Esophagus (tissue), 2 donors: Measurements from ENCODE around the gene CDT1. TPM values are rescaled to one million over a fixed set of nuclear protein-coding genes. Genes with fewer than 3 reads are reported as not detected.

Experiments used
- H3K27ac ChIP-seq, 2 donors: one replicate each; pipeline ENCODE4 v1.5.1; 2013; ENCODE audit warnings: low read depth in 2 of 2, mild to moderate bottlenecking in 2 of 2, inconsistent platforms in 1 of 2, low read length in 1 of 2, moderate library complexity in 1 of 2
- H3K27me3 ChIP-seq, 2 donors: one replicate each; pipeline ENCODE4 v1.6.1; 2013; ENCODE audit warnings: low read length in 2 of 2, control low read depth in 1 of 2, mild to moderate bottlenecking in 1 of 2; ENCODE audit not compliant: insufficient read depth in 2 of 2, control insufficient read depth in 1 of 2
- H3K36me3 ChIP-seq, 2 donors: one replicate each; pipeline ENCODE4 v1.6.1; 2013; ENCODE audit warnings: low read length in 1 of 2; ENCODE audit not compliant: control insufficient read depth in 2 of 2, insufficient read depth in 2 of 2
- H3K4me1 ChIP-seq, 2 donors: one replicate each; pipeline ENCODE4 v1.6.1; 2013; ENCODE audit warnings: low read length in 1 of 2; ENCODE audit not compliant: control insufficient read depth in 2 of 2, insufficient read depth in 2 of 2
- H3K4me3 ChIP-seq, 2 donors: one replicate each; pipeline ENCODE4 v1.5.1; 2013; ENCODE audit warnings: low read length in 2 of 2, mild to moderate bottlenecking in 2 of 2, low read depth in 1 of 2, moderate library complexity in 1 of 2
- H3K9me3 ChIP-seq, 2 donors: one replicate each; pipeline ENCODE4 v1.6.1; 2013; ENCODE audit warnings: mild to moderate bottlenecking in 2 of 2, low read depth in 1 of 2, low read length in 1 of 2, moderate library complexity in 1 of 2; ENCODE audit not compliant: control insufficient read depth in 2 of 2, insufficient read depth in 1 of 2
- WGBS, 2 donors: extraction: QIAGEN DNeasy Blood & Tissue Kit; methylation state at CpG; one replicate each; pipeline ENCODE4 v1.1.7; 2013; 5-methylcytosine and 5-hydroxymethylcytosine counted together
- polyA plus RNA-seq, 2 donors: library from polyadenylated mRNA; stranded (reverse); fragments of 200-250 nt; gene quantifications; one replicate each; pipeline ENCODE4 v1.2.3, GENCODE V29; 2013
- donor health status: healthy with polysubstance abuse.
- donor health status: Bipolar disorder and iron deficiency.

CDT1 gene
- polyA plus RNA-seq, 2 donors: 5.8 to 9.9 TPM

- peaks cover 0 to 44% of the 10 kb centered on the region in 2 donors for H3K36me3 ChIP-seq
- WGBS, 2 donors: 90% methylated on average over 40 of the region's 40 CpGs
These were observed 38.1 kb downstream of the CDT1 start for GRCh38 chr16:88841521-88842307.

GRCh38 chr16:88842308-88842756, 38.7 kb downstream of the CDT1 start:
- Histone ChIP-seq H3K4me3 (no peak overlapping the region), H3K9me3 (peaks cover 0 to 2% of the 10 kb centered on the region in 2 donors), H3K27me3 (no peaks in the 10 kb centered on the region), H3K27ac (no peak overlapping the region), H3K4me1 (no peaks in the 10 kb centered on the region), H3K36me3 (peaks cover 0 to 43% of the 10 kb centered on the region in 2 donors)
- WGBS, 2 donors: 88 to 96% methylated on average over 15 of the region's 15 CpGs

More at GRCh38 chr16:88841521-88842307, 38.1 kb downstream of the CDT1 start:
- Histone ChIP-seq H3K4me1 (no peaks in the 10 kb centered on the region), H3K9me3 (peaks cover 0 to 2% of the 10 kb centered on the region in 2 donors), H3K27ac (no peak overlapping the region), H3K4me3 (no peak overlapping the region), H3K27me3 (no peaks in the 10 kb centered on the region)

- Histone ChIP-seq H3K27me3 (no peaks in the 10 kb centered on the region), H3K27ac (no peak overlapping the region), H3K4me3 (no peak overlapping the region), H3K9me3 (peaks cover 0 to 2% of the 10 kb centered on the region in 2 donors), H3K4me1 (no peaks in the 10 kb centered on the region), H3K36me3 (peaks cover 0 to 38% of the 10 kb centered on the region in 2 donors)
- WGBS, 2 donors: 93 to 95% methylated on average over 25 of the region's 25 CpGs
These were observed 39.2 kb downstream of the CDT1 start for GRCh38 chr16:88842806-88843205.

DNA sequence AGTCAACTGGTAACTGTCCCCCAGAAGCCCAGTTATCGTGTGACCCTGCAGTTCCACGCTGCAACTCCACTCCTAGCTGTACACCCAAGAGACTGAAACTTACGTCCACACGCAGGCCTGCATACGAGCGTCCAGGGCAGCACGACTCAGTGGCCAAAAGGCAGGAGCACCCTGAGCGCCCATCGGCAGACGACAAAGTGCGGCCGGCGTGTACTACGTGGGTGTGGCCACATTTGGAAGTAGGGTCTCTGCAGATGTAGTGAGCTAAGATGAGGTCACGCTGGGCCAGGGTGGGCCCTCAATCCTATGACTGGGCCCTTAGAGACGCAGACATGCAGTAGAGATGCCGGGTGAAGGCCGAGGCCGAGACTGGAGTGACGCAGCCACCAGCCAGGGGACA, 39.7 kb downstream of the CDT1 start:
- Histone ChIP-seq H3K27ac (no peak overlapping the region), H3K36me3 (peaks cover 0 to 38% of the 10 kb centered on the region in 2 donors), H3K9me3 (peaks cover 0 to 2% of the 10 kb centered on the region in 2 donors), H3K27me3 (no peaks in the 10 kb centered on the region), H3K4me1 (no peaks in the 10 kb centered on the region), H3K4me3 (no peak overlapping the region)
- 94 to 96% methylated on average over 20 of the region's 20 CpGs for WGBS, 2 donors

DNA sequence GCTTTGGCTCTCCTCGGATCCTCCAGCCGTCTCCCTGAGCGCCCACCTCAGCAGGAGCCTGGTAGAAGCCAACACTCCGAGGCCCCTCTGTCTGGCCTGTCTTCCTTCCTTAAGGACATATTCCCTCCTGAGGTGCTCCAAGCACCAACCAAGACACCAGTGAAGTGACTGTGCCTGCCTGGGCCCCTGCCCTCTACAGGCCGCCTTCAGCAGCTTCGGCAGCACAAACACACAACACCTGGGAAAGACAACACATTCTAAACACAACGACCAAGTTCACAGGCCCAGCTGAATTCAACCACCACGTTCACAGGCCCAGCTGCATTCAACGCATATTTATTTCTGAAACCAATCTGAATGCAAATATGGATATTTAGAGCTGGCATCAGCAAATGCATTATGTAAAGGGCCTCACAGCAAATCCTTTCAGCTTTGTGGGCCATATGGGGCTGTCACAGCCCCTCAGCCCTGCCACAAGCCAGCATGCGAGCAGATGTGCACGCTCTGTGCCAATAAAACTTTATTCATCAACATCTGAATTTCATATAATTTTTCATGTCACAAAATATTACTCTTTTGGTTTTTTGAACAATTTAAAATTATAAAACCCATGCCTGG, 40.9 kb downstream of the CDT1 start:
- H3K36me3 ChIP-seq: peaks cover 0 to 31% of the 10 kb centered on the region in 2 donors
- WGBS, 2 donors: 64% methylated on average over 11 of the region's 11 CpGs
- no peaks in the 10 kb centered on the region for H3K4me1 ChIP-seq
- no peak overlapping the region for H3K27ac ChIP-seq
- H3K9me3 ChIP-seq: peaks cover 0 to 2% of the 10 kb centered on the region in 2 donors
- H3K4me3 ChIP-seq: no peak overlapping the region
- no peaks in the 10 kb centered on the region for H3K27me3 ChIP-seq

DNA sequence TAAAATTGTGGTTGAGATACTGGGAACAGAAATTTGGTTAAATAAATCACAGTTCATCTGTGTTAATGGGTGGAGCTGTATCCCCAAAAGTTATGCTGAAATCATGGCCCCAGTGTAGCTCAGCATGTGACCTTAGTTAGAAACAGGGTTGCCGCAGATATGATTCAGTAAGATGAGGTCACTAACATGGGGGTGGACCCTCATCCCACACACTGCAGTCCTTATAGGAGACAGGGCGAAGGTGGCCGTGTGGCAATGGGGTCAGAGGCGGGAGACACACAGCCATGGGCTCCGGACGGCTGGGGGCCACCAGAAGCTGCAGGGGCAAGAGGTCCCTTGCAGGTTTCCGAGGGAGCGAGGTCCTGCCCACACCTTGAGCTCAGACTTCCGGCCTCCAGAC, 42.5 kb downstream of the CDT1 start:
- peaks cover 0 to 2% of the 10 kb centered on the region in 2 donors for H3K9me3 ChIP-seq
- no peak overlapping the region for H3K27ac ChIP-seq
- no peak overlapping the region for H3K4me3 ChIP-seq
- peaks cover 0 to 23% of the 10 kb centered on the region in 2 donors for H3K36me3 ChIP-seq
- 96 to 97% methylated on average over 9 of the region's 9 CpGs for WGBS, 2 donors
- H3K27me3 ChIP-seq: no peaks in the 10 kb centered on the region
- no peaks in the 10 kb centered on the region for H3K4me1 ChIP-seq

- Histone ChIP-seq H3K27me3 (no peaks in the 10 kb centered on the region), H3K4me3 (no peak overlapping the region), H3K36me3 (peaks cover 0 to 14% of the 10 kb centered on the region in 2 donors), H3K4me1 (no peaks in the 10 kb centered on the region), H3K27ac (no peak overlapping the region), H3K9me3 (peaks cover 0 to 2% of the 10 kb centered on the region in 2 donors)
- 90 to 94% methylated on average over 18 of the region's 18 CpGs for WGBS, 2 donors
These were observed 44.1 kb downstream of the CDT1 start for GRCh38 chr16:88847654-88848053.

DNA sequence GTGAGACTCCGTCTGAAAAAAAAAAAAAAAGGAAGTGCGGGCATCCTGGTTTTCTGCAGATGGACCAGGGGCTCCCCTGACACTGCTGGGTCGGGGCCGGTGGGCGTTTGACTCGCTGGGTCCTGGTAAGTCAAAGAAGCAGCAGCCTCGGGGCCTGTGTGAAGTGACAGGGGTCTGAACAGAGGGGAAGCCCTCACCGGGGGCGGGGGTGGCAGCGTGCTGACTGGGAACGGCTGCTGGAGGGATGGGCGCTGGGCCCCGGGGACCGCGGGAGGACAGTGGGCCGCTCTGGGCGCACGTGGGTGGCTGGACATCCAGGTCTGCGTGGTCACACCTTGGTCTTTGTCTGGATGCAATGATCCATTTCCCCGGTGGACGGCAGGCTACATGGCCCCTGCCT, 45.0 kb downstream of the CDT1 start:
- Histone ChIP-seq H3K9me3 (no peaks in the 10 kb centered on the region), H3K27ac (no peak overlapping the region), H3K4me1 (no peaks in the 10 kb centered on the region), H3K4me3 (no peak overlapping the region), H3K36me3 (peaks cover 0 to 11% of the 10 kb centered on the region in 2 donors), H3K27me3 (no peaks in the 10 kb centered on the region)
- 90 to 91% methylated on average over 21 of the region's 21 CpGs for WGBS, 2 donors

- Histone ChIP-seq H3K4me3 (no peak overlapping the region), H3K36me3 (peaks cover 0 to 16% of the 10 kb centered on the region in 2 donors), H3K27me3 (no peaks in the 10 kb centered on the region), H3K9me3 (no peaks in the 10 kb centered on the region), H3K27ac (no peak overlapping the region), H3K4me1 (no peaks in the 10 kb centered on the region)
- 94 to 97% methylated on average over 33 of the region's 33 CpGs for WGBS, 2 donors
These were observed 47.1 kb downstream of the CDT1 start for GRCh38 chr16:88850531-88851199.
